ENCODE measurements around the gene BCO1. TPM values are rescaled to one million over a fixed set of nuclear protein-coding genes. Genes with fewer than 3 reads are reported as not detected.

Gene BCO1
- total and polyA plus RNA-seq, 4 experiments from 2014 or later = not detected

GRCh38 chr16:81204798-81205680 lies 33.5 kb upstream of the BCO1 start:
- Histone ChIP-seq H3K27ac (ENCODE audit: low read depth, low read length) (no peak overlapping the region), H3K9me3 (ENCODE audit: control insufficient read depth in 1 of 2, low read length in 2 of 2) (no peaks in the 10 kb centered on the region), H3K27me3 (ENCODE audit: insufficient read depth, low read length) (no peaks in the 10 kb centered on the region), H3K4me1 (ENCODE audit: insufficient read depth, low read length) (no peaks in the 10 kb centered on the region), H3K4me3 (ENCODE audit: low read length in 2 of 2) (no peak overlapping the region), H3K36me3 (ENCODE audit: insufficient read depth, low read length) (no peaks in the 10 kb centered on the region)
- Mint-ChIP-seq H3K9me3 (no peaks in the 10 kb centered on the region), H3K27me3 (peaks cover 6 to 18% of the 10 kb centered on the region in 2 donors), H3K36me3 (no peaks in the 10 kb centered on the region), H3K27ac (no peak overlapping the region), H3K4me3 (no peak overlapping the region), H3K4me1 (peaks cover 0 to 3% (median under 1%) of the 10 kb centered on the region in 4 donors)
- peak in 4 of 5 donors; percentile 10 to 35 (median 28) for DNase-seq
- ChIA-PET CTCF (ENCODE audit: partially characterized antibody) (interaction anchor here (0.7 to 2.4 kb wide), 16 partner anchors 8 to 547 kb away, joined by 3 to 24 read pairs (median 5); no protein-coding TSS in a partner anchor), POLR2A (ENCODE audit: partially characterized antibody) (no interaction called here)
- intact Hi-C loops (cut with micrococcal nuclease) = loop anchor here (1.0 kb wide), 1 partner anchor 161 kb away; no protein-coding TSS in a partner anchor

GRCh38 chr16:81207076-81207475 lies 31.4 kb upstream of the BCO1 start:
- Mint-ChIP-seq H3K27me3 (peaks cover 9 to 21% of the 10 kb centered on the region in 2 donors), H3K36me3 (no peaks in the 10 kb centered on the region), H3K27ac (no peak overlapping the region), H3K4me3 (no peak overlapping the region), H3K9me3 (no peaks in the 10 kb centered on the region), H3K4me1 (peaks cover 0 to 3% (median under 1%) of the 10 kb centered on the region in 4 donors)
- POLR2A ChIA-PET (ENCODE audit: partially characterized antibody) = no interaction called here
- Histone ChIP-seq H3K4me1 (ENCODE audit: insufficient read depth, low read length) (no peaks in the 10 kb centered on the region), H3K27ac (ENCODE audit: low read depth, low read length) (no peak overlapping the region), H3K4me3 (ENCODE audit: low read length in 2 of 2) (no peak overlapping the region), H3K36me3 (ENCODE audit: insufficient read depth, low read length) (no peaks in the 10 kb centered on the region), H3K27me3 (ENCODE audit: insufficient read depth, low read length) (no peaks in the 10 kb centered on the region), H3K9me3 (ENCODE audit: control insufficient read depth in 1 of 2, low read length in 2 of 2) (no peaks in the 10 kb centered on the region)
- intact Hi-C loops (cut with micrococcal nuclease) = no loop called here
- CTCF ChIA-PET (ENCODE audit: partially characterized antibody) = no interaction called here
- no peak for DNase-seq

GRCh38 chr16:81210807-81211206 lies 27.7 kb upstream of the BCO1 start:
- CTCF ChIA-PET (ENCODE audit: partially characterized antibody) = interaction anchor here (0.9 kb wide), 1 partner anchor 523 kb away, joined by 3 read pairs; no protein-coding TSS in a partner anchor
- intact Hi-C loops (cut with micrococcal nuclease) = no loop called here
- H3K4me1 Mint-ChIP-seq = peaks cover 0 to 2% (median 0%) of the 10 kb centered on the region in 4 donors
- no peaks in the 10 kb centered on the region for H3K9me3 Mint-ChIP-seq
- Histone ChIP-seq H3K4me3 (ENCODE audit: low read length in 2 of 2) (no peak overlapping the region), H3K9me3 (ENCODE audit: control insufficient read depth in 1 of 2, low read length in 2 of 2) (no peaks in the 10 kb centered on the region), H3K36me3 (ENCODE audit: insufficient read depth, low read length) (no peaks in the 10 kb centered on the region), H3K27ac (ENCODE audit: low read depth, low read length) (no peak overlapping the region), H3K27me3 (ENCODE audit: insufficient read depth, low read length) (no peaks in the 10 kb centered on the region), H3K4me1 (ENCODE audit: insufficient read depth, low read length) (no peaks in the 10 kb centered on the region)
- H3K36me3 Mint-ChIP-seq = no peaks in the 10 kb centered on the region
- POLR2A ChIA-PET (ENCODE audit: partially characterized antibody) = no interaction called here
- H3K27me3 Mint-ChIP-seq = peaks cover 12 to 15% of the 10 kb centered on the region in 2 donors
- H3K4me3 Mint-ChIP-seq = peak overlapping the region in 1 of 8 donors; percentile 33
- no peak overlapping the region for H3K27ac Mint-ChIP-seq
- DNase-seq = no peak

GRCh38 chr16:81212830-81213465 lies 25.5 kb upstream of the BCO1 start:
- DNase-seq = no peak
- no peaks in the 10 kb centered on the region for H3K27me3 ChIP-seq (ENCODE audit: insufficient read depth, low read length)
- no peak overlapping the region for H3K4me3 ChIP-seq (ENCODE audit: low read length in 2 of 2)
- no peaks in the 10 kb centered on the region for H3K9me3 Mint-ChIP-seq
- intact Hi-C loops (cut with micrococcal nuclease) = no loop called here
- peaks cover 10 to 12% of the 10 kb centered on the region in 2 donors for H3K27me3 Mint-ChIP-seq
- peaks cover 0 to 2% (median 0%) of the 10 kb centered on the region in 4 donors for H3K4me1 Mint-ChIP-seq
- CTCF ChIA-PET (ENCODE audit: partially characterized antibody) = no interaction called here
- no peaks in the 10 kb centered on the region for H3K4me1 ChIP-seq (ENCODE audit: insufficient read depth, low read length)
- H3K27ac ChIP-seq (ENCODE audit: low read depth, low read length) = no peak overlapping the region
- POLR2A ChIA-PET (ENCODE audit: partially characterized antibody) = no interaction called here
- no peak overlapping the region for H3K4me3 Mint-ChIP-seq
- H3K36me3 ChIP-seq (ENCODE audit: insufficient read depth, low read length) = no peaks in the 10 kb centered on the region
- no peak overlapping the region for H3K27ac Mint-ChIP-seq
- no peaks in the 10 kb centered on the region for H3K36me3 Mint-ChIP-seq
- no peaks in the 10 kb centered on the region for H3K9me3 ChIP-seq (ENCODE audit: control insufficient read depth in 1 of 2, low read length in 2 of 2)

GRCh38 chr16:81214745-81215166 lies 23.7 kb upstream of the BCO1 start:
- Histone ChIP-seq H3K36me3 (ENCODE audit: insufficient read depth, low read length) (no peaks in the 10 kb centered on the region), H3K4me1 (ENCODE audit: insufficient read depth, low read length) (no peaks in the 10 kb centered on the region), H3K27ac (ENCODE audit: low read depth, low read length) (no peak overlapping the region), H3K9me3 (ENCODE audit: control insufficient read depth in 1 of 2, low read length in 2 of 2) (no peaks in the 10 kb centered on the region), H3K4me3 (ENCODE audit: low read length in 2 of 2) (no peak overlapping the region), H3K27me3 (ENCODE audit: insufficient read depth, low read length) (no peaks in the 10 kb centered on the region)
- Mint-ChIP-seq H3K4me3 (no peak overlapping the region), H3K4me1 (peaks cover 0 to 2% (median 0%) of the 10 kb centered on the region in 4 donors), H3K27me3 (peaks cover 6 to 9% of the 10 kb centered on the region in 2 donors), H3K9me3 (no peaks in the 10 kb centered on the region), H3K36me3 (no peaks in the 10 kb centered on the region), H3K27ac (no peak overlapping the region)
- no peak for DNase-seq
- intact Hi-C loops (cut with micrococcal nuclease) = no loop called here
- ChIA-PET CTCF (ENCODE audit: partially characterized antibody) (no interaction called here), POLR2A (ENCODE audit: partially characterized antibody) (no interaction called here)

- Histone ChIP-seq H3K36me3 (ENCODE audit: insufficient read depth, low read length) (no peaks in the 10 kb centered on the region), H3K27ac (ENCODE audit: low read depth, low read length) (no peak overlapping the region), H3K4me1 (ENCODE audit: insufficient read depth, low read length) (no peaks in the 10 kb centered on the region), H3K9me3 (ENCODE audit: control insufficient read depth in 1 of 2, low read length in 2 of 2) (no peaks in the 10 kb centered on the region), H3K4me3 (ENCODE audit: low read length in 2 of 2) (no peak overlapping the region), H3K27me3 (ENCODE audit: insufficient read depth, low read length) (no peaks in the 10 kb centered on the region)
- ChIA-PET POLR2A (ENCODE audit: partially characterized antibody) (no interaction called here), CTCF (ENCODE audit: partially characterized antibody) (interaction anchor here (1.8 kb wide), 1 partner anchor 11 kb away, joined by 10 read pairs; no protein-coding TSS in a partner anchor)
- Mint-ChIP-seq H3K4me1 (peaks cover 0 to 2% (median 0%) of the 10 kb centered on the region in 4 donors), H3K36me3 (no peaks in the 10 kb centered on the region), H3K27ac (no peak overlapping the region), H3K9me3 (no peaks in the 10 kb centered on the region), H3K27me3 (peaks cover 9% of the 10 kb centered on the region in 2 donors), H3K4me3 (no peak overlapping the region)
- intact Hi-C loops (cut with micrococcal nuclease) = no loop called here
- no peak for DNase-seq
These were observed 22.4 kb upstream of the BCO1 start for GRCh38 chr16:81216114-81216513.

GRCh38 chr16:81216706-81217105 lies 21.8 kb upstream of the BCO1 start:
- Mint-ChIP-seq H3K4me3 (no peak overlapping the region), H3K36me3 (no peaks in the 10 kb centered on the region), H3K27me3 (peaks cover 3 to 4% of the 10 kb centered on the region in 2 donors), H3K4me1 (peaks cover 0 to 2% (median 0%) of the 10 kb centered on the region in 4 donors), H3K27ac (no peak overlapping the region), H3K9me3 (no peaks in the 10 kb centered on the region)
- no peaks in the 10 kb centered on the region for H3K4me1 ChIP-seq (ENCODE audit: insufficient read depth, low read length)
- intact Hi-C loops (cut with micrococcal nuclease) = no loop called here
- no peak for DNase-seq
- no peaks in the 10 kb centered on the region for H3K9me3 ChIP-seq (ENCODE audit: control insufficient read depth in 1 of 2, low read length in 2 of 2)
- POLR2A ChIA-PET (ENCODE audit: partially characterized antibody) = no interaction called here
- no peaks in the 10 kb centered on the region for H3K36me3 ChIP-seq (ENCODE audit: insufficient read depth, low read length)
- CTCF ChIA-PET (ENCODE audit: partially characterized antibody) = interaction anchor here (1.8 kb wide), 1 partner anchor 12 kb away, joined by 10 read pairs; no protein-coding TSS in a partner anchor
- no peak overlapping the region for H3K4me3 ChIP-seq (ENCODE audit: low read length in 2 of 2)
- no peaks in the 10 kb centered on the region for H3K27me3 ChIP-seq (ENCODE audit: insufficient read depth, low read length)
- no peak overlapping the region for H3K27ac ChIP-seq (ENCODE audit: low read depth, low read length)

Data from CD4-positive, alpha-beta memory T cell (primary cell).